Thyroid gland (tissue), 4 donors: ENCODE results near the gene ZNF716.

Source experiments
- POLR2A ChIP-seq, 2 donors: fragments of 450-650 bp; IDR thresholded peaks; one replicate each; pipeline ENCODE4 v1.6.1; 2017; ENCODE audit warnings: antibody characterized with exemption in 2 of 2, mild to moderate bottlenecking in 2 of 2, moderate library complexity in 1 of 2
- TF ChIP-seq, protein P1 (sequence below), 6 experiments: fragments of 200-600 bp in 3 of 6; fragments of 450-650 bp in 3 of 6; sonication (generic) in 3 of 6; IDR thresholded peaks; one replicate each; pipeline ENCODE4 v1.5.1; 2016 to 2019; ENCODE audit warnings: antibody characterized with exemption in 6 of 6, mild to moderate bottlenecking in 2 of 6, inconsistent platforms in 1 of 6, moderate library complexity in 1 of 6

DNA sequence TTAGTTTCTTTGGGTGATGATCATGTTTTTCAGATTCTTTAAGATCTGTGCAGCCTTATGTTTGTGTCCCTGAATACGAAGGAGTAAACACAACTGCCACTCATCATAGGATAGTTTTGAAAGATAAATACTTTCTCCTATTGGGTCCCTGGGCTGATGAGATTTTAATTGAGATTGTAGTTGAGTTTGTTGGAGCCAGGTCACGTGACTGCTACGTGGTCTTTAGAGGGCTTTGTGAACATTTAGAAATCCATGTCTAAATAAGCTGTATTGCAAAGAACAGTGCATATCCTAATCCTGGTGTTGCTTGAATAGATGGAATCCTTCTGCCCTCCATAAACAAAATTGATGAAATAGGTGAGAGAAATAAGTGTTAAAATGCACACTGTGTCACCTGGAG is 17.4 kb upstream of the ZNF716 start:
- TF ChIP-seq, protein P1, sequence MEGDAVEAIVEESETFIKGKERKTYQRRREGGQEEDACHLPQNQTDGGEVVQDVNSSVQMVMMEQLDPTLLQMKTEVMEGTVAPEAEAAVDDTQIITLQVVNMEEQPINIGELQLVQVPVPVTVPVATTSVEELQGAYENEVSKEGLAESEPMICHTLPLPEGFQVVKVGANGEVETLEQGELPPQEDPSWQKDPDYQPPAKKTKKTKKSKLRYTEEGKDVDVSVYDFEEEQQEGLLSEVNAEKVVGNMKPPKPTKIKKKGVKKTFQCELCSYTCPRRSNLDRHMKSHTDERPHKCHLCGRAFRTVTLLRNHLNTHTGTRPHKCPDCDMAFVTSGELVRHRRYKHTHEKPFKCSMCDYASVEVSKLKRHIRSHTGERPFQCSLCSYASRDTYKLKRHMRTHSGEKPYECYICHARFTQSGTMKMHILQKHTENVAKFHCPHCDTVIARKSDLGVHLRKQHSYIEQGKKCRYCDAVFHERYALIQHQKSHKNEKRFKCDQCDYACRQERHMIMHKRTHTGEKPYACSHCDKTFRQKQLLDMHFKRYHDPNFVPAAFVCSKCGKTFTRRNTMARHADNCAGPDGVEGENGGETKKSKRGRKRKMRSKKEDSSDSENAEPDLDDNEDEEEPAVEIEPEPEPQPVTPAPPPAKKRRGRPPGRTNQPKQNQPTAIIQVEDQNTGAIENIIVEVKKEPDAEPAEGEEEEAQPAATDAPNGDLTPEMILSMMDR (IDR thresholded peaks at IDR 0.05) = no peak
- no peak for TF ChIP-seq POLR2A (IDR thresholded peaks at IDR 0.05)
